HG02970 (cell line): Measurements from ENCODE around the gene LRRK1.
"Not testable (repeated sequence)": the region's sequence is repeated elsewhere in the genome, so short reads cannot be mapped to it uniquely, and the experiment has no call there.

Source experiments
- ATAC-seq: cut with Tn5 transposase; IDR thresholded peaks from one replicate; pipeline ENCODE4 v1.9.1; 2021; ENCODE audit warnings: mild to moderate bottlenecking, moderate library complexity, moderate number of reproducible peaks; ENCODE audit not compliant: unreplicated experiment, low FRiP score

The LRRK1 gene

GRCh38 chr15:101083336-101084045 is 164.3 kb downstream of the LRRK1 start:
- ATAC-seq, result no peak

GRCh38 chr15:101084801-101085200 is 165.6 kb downstream of the LRRK1 start:
- ATAC-seq, result no peak

GRCh38 chr15:101085311-101085700 is 166.1 kb downstream of the LRRK1 start:
- no peak for ATAC-seq

GRCh38 chr15:101086394-101087171 is 167.4 kb downstream of the LRRK1 start:
- ATAC-seq, result no peak

GRCh38 chr15:101087172-101087769 is 168.1 kb downstream of the LRRK1 start:
- no peak for ATAC-seq

GRCh38 chr15:101088271-101088670 is 169.1 kb downstream of the LRRK1 start:
- no peak for ATAC-seq

GRCh38 chr15:101088788-101089578 is 169.8 kb downstream of the LRRK1 start:
- peak; percentile 88 for ATAC-seq

GRCh38 chr15:101089579-101090427 is 170.6 kb downstream of the LRRK1 start:
- no peak for ATAC-seq

GRCh38 chr15:101090428-101090790 is 171.3 kb downstream of the LRRK1 start:
- no peak for ATAC-seq

GRCh38 chr15:101091080-101092017 is 172.2 kb downstream of the LRRK1 start:
- no peak for ATAC-seq

GRCh38 chr15:101092156-101092866 is 173.2 kb downstream of the LRRK1 start:
- ATAC-seq, result no peak

- no peak for ATAC-seq
Measured at GRCh38 chr15:101092867-101093202, 173.7 kb downstream of the LRRK1 start.

- ATAC-seq, result no peak
Measured at GRCh38 chr15:101093958-101094357, 174.8 kb downstream of the LRRK1 start.

GRCh38 chr15:101095796-101096406 is 176.7 kb downstream of the LRRK1 start:
- ATAC-seq, result not testable (repeated sequence)

GRCh38 chr15:101097111-101097510 is 178.0 kb downstream of the LRRK1 start:
- no peak for ATAC-seq

- ATAC-seq, result no peak
Measured at GRCh38 chr15:101099183-101099582, 180.0 kb downstream of the LRRK1 start.

- ATAC-seq, result no peak
Measured at GRCh38 chr15:101100118-101100517, 181.0 kb downstream of the LRRK1 start.
